HCT116 (cell line): ENCODE data around the gene ATP13A2. TPM values are rescaled to one million over a fixed set of nuclear protein-coding genes. Genes with fewer than 3 reads are reported as not detected.

Experiments used
- ATAC-seq: fragments of 200-7000 bp; cut with Tn5 transposase; 2 replicates; pipeline ENCODE4 v1.9.1; 2020; ENCODE audit warnings: mild to moderate bottlenecking, moderate library complexity
- BruUV-seq: library from RNA; stranded (reverse); fragments of 400-500 nt; replicated peaks from 2 replicates; lab custom pipeline; 2021; lab: Mats Ljungman, UMichigan
- CTCF ChIA-PET: fragments of 300-600 bp; sonication (Branson Sonifier 250); formaldehyde crosslinking; loops from one replicate; lab custom pipeline; 2021; ENCODE audit warnings: antibody characterized with exemption; lab: Charles Lee
- POLR2A ChIA-PET: fragments of 300-600, 350-600 bp; sonication (Branson Sonifier 250); formaldehyde crosslinking; loops from one replicate; lab custom pipeline; 2021; ENCODE audit warnings: antibody characterized with exemption; lab: Charles Lee
- RAD21 ChIA-PET, 2 experiments: fragments of 300-600 bp; sonication (Branson Sonifier 250); formaldehyde crosslinking; loops; one replicate each; lab custom pipeline; 2023; ENCODE audit warnings: low total read pairs in 2 of 2; ENCODE audit not compliant: uncharacterized antibody in 2 of 2, unreplicated experiment in 2 of 2, low non-redundant PET in 1 of 2; lab: Charles Lee
- DNase-seq: peaks from one replicate; pipeline ENCODE4 v3.0.0-alpha.2; 2010; ENCODE audit warnings: low read depth, low spot score
- H2AFZ ChIP-seq: fragments of 200-600 bp; shearing (Covaris generic), sonication (generic); 2 replicates; pipeline ENCODE4 v1.6.1; 2017; ENCODE audit warnings: low read depth, mixed run types, mixed read lengths, antibody characterized with exemption, low read length; ENCODE audit not compliant: poor library complexity, severe bottlenecking
- H3K27ac ChIP-seq: 2 replicates; pipeline ENCODE4 v1.5.1; 2012; ENCODE audit warnings: low read depth, low read length
- H3K27me3 ChIP-seq: fragments of 200-600 bp; sonication (generic); 2 replicates; pipeline ENCODE4 v1.6.1; 2016; ENCODE audit warnings: mixed run types, low read length, mixed read lengths; ENCODE audit not compliant: insufficient read depth
- H3K36me3 ChIP-seq, 2 experiments: fragments of 200-500 bp in 1 of 2; fragments of 200-600 bp in 1 of 2; sonication (Bioruptor generic) in 1 of 2; sonication (generic) in 1 of 2; 2 replicates each; pipeline versions ENCODE4 v1.5.1 to v1.6.1; 2014 to 2016; ENCODE audit warnings: low read length in 2 of 2, inconsistent platforms in 1 of 2, mixed read lengths in 1 of 2, mixed run types in 1 of 2; ENCODE audit not compliant: insufficient read depth in 2 of 2, control insufficient read depth in 1 of 2
- H3K4me1 ChIP-seq, 2 experiments: fragments of 200-600 bp in 1 of 2; sonication (generic) in 1 of 2; 2 replicates each; pipeline versions ENCODE4 v1.5.1 to v1.6.1; 2012 to 2017; ENCODE audit warnings: low read length in 2 of 2, inconsistent platforms in 1 of 2, mild to moderate bottlenecking in 1 of 2, mixed read lengths in 1 of 2, mixed run types in 1 of 2, moderate library complexity in 1 of 2; ENCODE audit not compliant: insufficient read depth in 2 of 2, control insufficient read depth in 1 of 2
- H3K4me2 ChIP-seq: fragments of 200-600 bp; sonication (generic); 2 replicates; pipeline ENCODE4 v1.6.1; 2017; ENCODE audit warnings: mixed run types, low read length, mixed read lengths
- H3K4me3 ChIP-seq, 2 experiments: fragments of 200-600 bp in 1 of 2; sonication (generic) in 1 of 2; replicated peaks in 1 of 2; 2 replicates each; pipeline ENCODE4 v1.5.1; 2011 to 2016; ENCODE audit warnings: low read length in 2 of 2, control low read depth in 1 of 2, low read depth in 1 of 2, mild to moderate bottlenecking in 1 of 2, mixed read lengths in 1 of 2, mixed run types in 1 of 2
- H3K79me2 ChIP-seq: fragments of 200-600 bp; sonication (generic); 2 replicates; pipeline ENCODE4 v1.6.1; 2017; ENCODE audit warnings: mild to moderate bottlenecking, mixed run types, low read length, moderate library complexity, mixed read lengths; ENCODE audit not compliant: insufficient read depth
- H3K9ac ChIP-seq: fragments of 200-600 bp; sonication (generic); 2 replicates; pipeline ENCODE4 v1.6.1; 2016; ENCODE audit warnings: low read length, mixed read lengths
- H3K9me2 ChIP-seq: fragments of 200-600 bp; sonication (generic), shearing (Covaris generic); 2 replicates; pipeline ENCODE4 v1.6.1; 2017; ENCODE audit warnings: mixed run types, mild to moderate bottlenecking, moderate library complexity; ENCODE audit not compliant: insufficient read depth
- H3K9me3 ChIP-seq, 2 experiments: fragments of 200-500 bp in 1 of 2; fragments of 200-600 bp in 1 of 2; sonication (Bioruptor generic) in 1 of 2; sonication (generic) in 1 of 2; 2 replicates each; pipeline ENCODE4 v1.6.1; 2014 to 2017; ENCODE audit warnings: low read length in 2 of 2, mixed read lengths in 2 of 2, inconsistent platforms in 1 of 2, low read depth in 1 of 2, mild to moderate bottlenecking in 1 of 2, mixed run types in 1 of 2, moderate library complexity in 1 of 2; ENCODE audit not compliant: control insufficient read depth in 1 of 2, insufficient read depth in 1 of 2
- H4K20me1 ChIP-seq: fragments of 200-600 bp; sonication (generic), shearing (Covaris generic); 2 replicates; pipeline ENCODE4 v1.6.1; 2017; ENCODE audit warnings: mixed run types, mild to moderate bottlenecking, moderate library complexity; ENCODE audit not compliant: insufficient read depth
- CEBPB ChIP-seq: IDR thresholded peaks from 2 replicates; pipeline ENCODE4 v1.6.1; 2012; ENCODE audit warnings: low read depth
- EGR1 ChIP-seq: IDR thresholded peaks from 2 replicates; pipeline ENCODE4 v1.6.1; 2012; ENCODE audit warnings: low read depth
- ELF1 ChIP-seq: IDR thresholded peaks from 2 replicates; pipeline ENCODE4 v1.6.1; 2012; ENCODE audit warnings: low read depth, borderline replicate concordance
- EZH2 ChIP-seq: fragments of 200-600 bp; sonication (generic); IDR thresholded peaks from 2 replicates; pipeline ENCODE4 v1.6.1; 2017; ENCODE audit warnings: antibody characterized with exemption, mixed run types
- EZH2phosphoT487 ChIP-seq: fragments of 200-600 bp; IDR thresholded peaks from 2 replicates; pipeline ENCODE4 v1.6.1; 2018; ENCODE audit warnings: antibody characterized with exemption, borderline replicate concordance
- FOSL1 ChIP-seq: IDR thresholded peaks from 2 replicates; pipeline ENCODE4 v1.6.1; 2012; ENCODE audit warnings: low read depth
- JUND ChIP-seq: IDR thresholded peaks from 2 replicates; pipeline ENCODE4 v1.6.1; 2012
- POLR2A ChIP-seq: IDR thresholded peaks from 2 replicates; pipeline ENCODE4 v1.7.0; 2011; ENCODE audit warnings: borderline replicate concordance; ENCODE audit not compliant: insufficient read depth, insufficient read length; ENCODE audit errors: extremely low read depth
- SIN3A ChIP-seq: IDR thresholded peaks from 2 replicates; pipeline ENCODE4 v1.6.1; 2012; ENCODE audit warnings: low read depth
- SP1 ChIP-seq: IDR thresholded peaks from 2 replicates; pipeline ENCODE4 v1.6.1; 2012; ENCODE audit warnings: low read depth
- TCF7L2 ChIP-seq: IDR thresholded peaks from 2 replicates; pipeline ENCODE4 v1.7.0; 2011; ENCODE audit warnings: borderline replicate concordance, inconsistent platforms; ENCODE audit not compliant: insufficient read depth, insufficient read length; ENCODE audit errors: extremely low read depth
- YY1 ChIP-seq: IDR thresholded peaks from 2 replicates; pipeline ENCODE4 v1.6.1; 2011; ENCODE audit warnings: low read length, low read depth, moderate library complexity, mild to moderate bottlenecking; ENCODE audit not compliant: insufficient replicate concordance; ENCODE audit errors: extremely low read depth
- ZFX ChIP-seq: fragments of 450-650 bp; IDR thresholded peaks from 2 replicates; pipeline ENCODE4 v1.6.1; 2017
- ZNF274 ChIP-seq: fragments of 200-500 bp; sonication (Bioruptor generic); IDR thresholded peaks from 2 replicates; pipeline ENCODE4 v1.6.1; 2014; ENCODE audit warnings: mild to moderate bottlenecking, low read depth, low read length, inconsistent platforms
- intact Hi-C: fragments of 100-400 bp; cut with micrococcal nuclease; formaldehyde crosslinking; loops from 2 replicates; pipeline ENCODE4 v1.10.0; 2022
- total RNA-seq: library from RNA; stranded (reverse); gene quantifications from one replicate; pipeline ENCODE4 v1.2.1, GENCODE V29; 2021; ENCODE audit not compliant: unreplicated experiment
- TF ChIP-seq, protein P1 (sequence below): IDR thresholded peaks from 2 replicates; pipeline ENCODE4 v1.6.1; 2012; ENCODE audit warnings: low read depth
- TF ChIP-seq, protein P2 (sequence below): IDR thresholded peaks from 2 replicates; pipeline ENCODE4 v1.6.1; 2012
- TF ChIP-seq, protein P3 (sequence below), 3 experiments: fragments of 200-600 bp in 1 of 3; sonication (generic) in 1 of 3; IDR thresholded peaks in 2 of 3; conservative IDR thresholded peaks in 1 of 3; 2 replicates each; pipeline ENCODE4 v1.5.1; 2012 to 2017; ENCODE audit warnings: low read depth in 2 of 3, low read length in 2 of 3, antibody characterized with exemption in 1 of 3, borderline replicate concordance in 1 of 3, control low read depth in 1 of 3, mild to moderate bottlenecking in 1 of 3, mixed read lengths in 1 of 3, mixed run types in 1 of 3, moderate library complexity in 1 of 3; ENCODE audit not compliant: insufficient read depth in 1 of 3
- TF ChIP-seq, protein P4 (sequence below): IDR thresholded peaks from 2 replicates; pipeline ENCODE4 v1.6.1; 2011; ENCODE audit warnings: mild to moderate bottlenecking, low read length, moderate library complexity; ENCODE audit not compliant: insufficient replicate concordance; ENCODE audit errors: extremely low read depth

Gene ATP13A2
- total RNA-seq, 1 experiment from 2014 or later: 60.5 TPM

DNA sequence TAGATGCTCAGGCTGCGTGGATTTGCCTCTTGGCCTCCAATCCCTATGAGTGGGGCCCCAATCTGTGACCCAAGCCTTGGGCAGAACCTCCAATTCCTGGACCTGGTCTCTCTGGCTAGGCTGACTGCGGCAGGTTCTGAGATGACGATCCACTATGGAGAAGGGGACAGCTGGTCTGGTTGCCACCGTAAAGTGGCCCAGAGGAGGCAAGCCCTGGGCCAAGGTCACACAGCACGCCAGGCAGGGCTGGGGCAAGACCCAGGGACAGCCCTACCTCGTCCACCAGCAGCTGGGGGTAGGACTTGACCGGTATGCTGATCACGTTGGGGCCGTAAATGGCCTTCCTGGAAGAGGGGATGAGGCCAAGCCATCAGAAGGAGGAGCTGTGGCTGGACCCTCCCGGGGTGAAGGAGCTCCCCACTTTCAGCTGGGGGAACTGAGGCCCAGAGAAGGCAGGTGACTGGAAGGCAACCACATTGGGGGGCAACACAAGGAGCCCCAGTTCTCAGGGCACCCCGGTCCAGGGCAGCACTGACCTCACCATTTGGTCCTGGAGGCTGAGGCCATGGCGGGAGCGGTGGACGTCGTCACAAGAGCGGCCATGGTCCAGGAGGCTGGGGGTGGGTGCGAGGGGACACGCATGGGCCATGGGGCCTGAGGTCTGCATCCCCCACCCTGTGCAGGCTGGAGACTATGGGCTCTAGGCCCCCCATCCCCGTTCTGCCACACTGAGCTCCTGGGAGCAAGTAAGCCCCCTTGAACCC is 9.8 kb downstream of the ATP13A2 start:
- Histone ChIP-seq H2AFZ (no peak overlapping the region), H3K4me1 (peaks cover 0 to 7% of the 10 kb centered on the region in 2 experiments; a peak in 2 of 4 replicates), H3K4me3 (no peak overlapping the region), H3K79me2 (no peaks in the 10 kb centered on the region), H3K27ac (no peak overlapping the region), H4K20me1 (no peaks in the 10 kb centered on the region), H3K27me3 (no peaks in the 10 kb centered on the region), H3K9me2 (no peaks in the 10 kb centered on the region), H3K36me3 (peaks cover 0 to 15% of the 10 kb centered on the region in 2 experiments; a peak in 2 of 4 replicates), H3K9ac (no peak overlapping the region), H3K9me3 (no peaks in the 10 kb centered on the region), H3K4me2 (no peak overlapping the region)
- ATAC-seq (no peak), DNase-seq (no peak)
- CTCF ChIA-PET: no interaction called here
- POLR2A ChIA-PET: no interaction called here
- intact Hi-C loops: no loop called here
- RAD21 ChIA-PET: no interaction called here
- TF ChIP-seq YY1 (no peak), EGR1 (no peak), EZH2 (no peak), SP1 (no peak), ZFX (no peak), POLR2A (no peak), TCF7L2 (no peak), ELF1 (no peak), CEBPB (no peak), FOSL1 (no peak), SIN3A (no peak), JUND (no peak), ZNF274 (no peak), EZH2phosphoT487 (no peak)
- TF ChIP-seq, protein P1, sequence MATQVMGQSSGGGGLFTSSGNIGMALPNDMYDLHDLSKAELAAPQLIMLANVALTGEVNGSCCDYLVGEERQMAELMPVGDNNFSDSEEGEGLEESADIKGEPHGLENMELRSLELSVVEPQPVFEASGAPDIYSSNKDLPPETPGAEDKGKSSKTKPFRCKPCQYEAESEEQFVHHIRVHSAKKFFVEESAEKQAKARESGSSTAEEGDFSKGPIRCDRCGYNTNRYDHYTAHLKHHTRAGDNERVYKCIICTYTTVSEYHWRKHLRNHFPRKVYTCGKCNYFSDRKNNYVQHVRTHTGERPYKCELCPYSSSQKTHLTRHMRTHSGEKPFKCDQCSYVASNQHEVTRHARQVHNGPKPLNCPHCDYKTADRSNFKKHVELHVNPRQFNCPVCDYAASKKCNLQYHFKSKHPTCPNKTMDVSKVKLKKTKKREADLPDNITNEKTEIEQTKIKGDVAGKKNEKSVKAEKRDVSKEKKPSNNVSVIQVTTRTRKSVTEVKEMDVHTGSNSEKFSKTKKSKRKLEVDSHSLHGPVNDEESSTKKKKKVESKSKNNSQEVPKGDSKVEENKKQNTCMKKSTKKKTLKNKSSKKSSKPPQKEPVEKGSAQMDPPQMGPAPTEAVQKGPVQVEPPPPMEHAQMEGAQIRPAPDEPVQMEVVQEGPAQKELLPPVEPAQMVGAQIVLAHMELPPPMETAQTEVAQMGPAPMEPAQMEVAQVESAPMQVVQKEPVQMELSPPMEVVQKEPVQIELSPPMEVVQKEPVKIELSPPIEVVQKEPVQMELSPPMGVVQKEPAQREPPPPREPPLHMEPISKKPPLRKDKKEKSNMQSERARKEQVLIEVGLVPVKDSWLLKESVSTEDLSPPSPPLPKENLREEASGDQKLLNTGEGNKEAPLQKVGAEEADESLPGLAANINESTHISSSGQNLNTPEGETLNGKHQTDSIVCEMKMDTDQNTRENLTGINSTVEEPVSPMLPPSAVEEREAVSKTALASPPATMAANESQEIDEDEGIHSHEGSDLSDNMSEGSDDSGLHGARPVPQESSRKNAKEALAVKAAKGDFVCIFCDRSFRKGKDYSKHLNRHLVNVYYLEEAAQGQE: no peak
- TF ChIP-seq, protein P2, sequence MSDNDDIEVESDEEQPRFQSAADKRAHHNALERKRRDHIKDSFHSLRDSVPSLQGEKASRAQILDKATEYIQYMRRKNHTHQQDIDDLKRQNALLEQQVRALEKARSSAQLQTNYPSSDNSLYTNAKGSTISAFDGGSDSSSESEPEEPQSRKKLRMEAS: no peak
- TF ChIP-seq, protein P3, sequence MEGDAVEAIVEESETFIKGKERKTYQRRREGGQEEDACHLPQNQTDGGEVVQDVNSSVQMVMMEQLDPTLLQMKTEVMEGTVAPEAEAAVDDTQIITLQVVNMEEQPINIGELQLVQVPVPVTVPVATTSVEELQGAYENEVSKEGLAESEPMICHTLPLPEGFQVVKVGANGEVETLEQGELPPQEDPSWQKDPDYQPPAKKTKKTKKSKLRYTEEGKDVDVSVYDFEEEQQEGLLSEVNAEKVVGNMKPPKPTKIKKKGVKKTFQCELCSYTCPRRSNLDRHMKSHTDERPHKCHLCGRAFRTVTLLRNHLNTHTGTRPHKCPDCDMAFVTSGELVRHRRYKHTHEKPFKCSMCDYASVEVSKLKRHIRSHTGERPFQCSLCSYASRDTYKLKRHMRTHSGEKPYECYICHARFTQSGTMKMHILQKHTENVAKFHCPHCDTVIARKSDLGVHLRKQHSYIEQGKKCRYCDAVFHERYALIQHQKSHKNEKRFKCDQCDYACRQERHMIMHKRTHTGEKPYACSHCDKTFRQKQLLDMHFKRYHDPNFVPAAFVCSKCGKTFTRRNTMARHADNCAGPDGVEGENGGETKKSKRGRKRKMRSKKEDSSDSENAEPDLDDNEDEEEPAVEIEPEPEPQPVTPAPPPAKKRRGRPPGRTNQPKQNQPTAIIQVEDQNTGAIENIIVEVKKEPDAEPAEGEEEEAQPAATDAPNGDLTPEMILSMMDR (IDR thresholded peaks at IDR 0.05 in 2 of 3, conservative IDR thresholded peaks at IDR 0.05 in 1 of 3; ENCODE audit: borderline replicate concordance in 1 of 3, insufficient read depth in 1 of 3, low read depth in 2 of 3, low read length in 2 of 3): no peak
- TF ChIP-seq, protein P4, sequence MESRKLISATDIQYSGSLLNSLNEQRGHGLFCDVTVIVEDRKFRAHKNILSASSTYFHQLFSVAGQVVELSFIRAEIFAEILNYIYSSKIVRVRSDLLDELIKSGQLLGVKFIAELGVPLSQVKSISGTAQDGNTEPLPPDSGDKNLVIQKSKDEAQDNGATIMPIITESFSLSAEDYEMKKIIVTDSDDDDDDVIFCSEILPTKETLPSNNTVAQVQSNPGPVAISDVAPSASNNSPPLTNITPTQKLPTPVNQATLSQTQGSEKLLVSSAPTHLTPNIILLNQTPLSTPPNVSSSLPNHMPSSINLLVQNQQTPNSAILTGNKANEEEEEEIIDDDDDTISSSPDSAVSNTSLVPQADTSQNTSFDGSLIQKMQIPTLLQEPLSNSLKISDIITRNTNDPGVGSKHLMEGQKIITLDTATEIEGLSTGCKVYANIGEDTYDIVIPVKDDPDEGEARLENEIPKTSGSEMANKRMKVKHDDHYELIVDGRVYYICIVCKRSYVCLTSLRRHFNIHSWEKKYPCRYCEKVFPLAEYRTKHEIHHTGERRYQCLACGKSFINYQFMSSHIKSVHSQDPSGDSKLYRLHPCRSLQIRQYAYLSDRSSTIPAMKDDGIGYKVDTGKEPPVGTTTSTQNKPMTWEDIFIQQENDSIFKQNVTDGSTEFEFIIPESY: no peak
- BruUV-seq: no TSS peak
